ENCODE results near the gene CUZD1.

GRCh38 chr10:122877264-122877663 lies 31.6 kb upstream of the CUZD1 start:
- TF ChIP-seq CTCF (IDR thresholded peaks at IDR 0.05) (no peak), POLR2A (IDR thresholded peaks at IDR 0.05) (no peak)
